ENCODE results near the gene INTS2. TPM values are rescaled to one million over a fixed set of nuclear protein-coding genes. Genes with fewer than 3 reads are reported as not detected.
"Not testable (repeated sequence)": the region's sequence is repeated elsewhere in the genome, so short reads cannot be mapped to it uniquely, and the experiment has no call there.

INTS2 gene
- total RNA-seq, 2 experiments from 2014 or later, result 23.4 to 27.9 TPM

- intact Hi-C loops (cut with DNase I, micrococcal nuclease); CTCF ChIA-PET: not testable (repeated sequence)
- H3K36me3 Mint-ChIP-seq (ENCODE audit: low read depth), result peaks cover 25% of the 10 kb centered on the region
Measured at GRCh38 chr17:61894310-61894709, 33.5 kb downstream of the INTS2 start.

GRCh38 chr17:61887733-61888132, 40.0 kb downstream of the INTS2 start:
- H3K4me1 Mint-ChIP-seq, result not testable (repeated sequence)

More at GRCh38 chr17:61894310-61894709, 33.5 kb downstream of the INTS2 start:
- H3K9me3 Mint-ChIP-seq (ENCODE audit: low read depth); POLR2A ChIA-PET; H3K4me1 Mint-ChIP-seq; H3K27me3 Mint-ChIP-seq; H3K27ac Mint-ChIP-seq; DNase-seq; H3K4me3 Mint-ChIP-seq; ATAC-seq: not testable (repeated sequence)

GRCh38 chr17:61885865-61886264, 41.9 kb downstream of the INTS2 start:
- H3K4me3 Mint-ChIP-seq; intact Hi-C loops (cut with DNase I, micrococcal nuclease); DNase-seq; ATAC-seq; POLR2A ChIA-PET; H3K27ac Mint-ChIP-seq; H3K4me1 Mint-ChIP-seq; CTCF ChIA-PET; H3K9me3 Mint-ChIP-seq (ENCODE audit: low read depth); H3K27me3 Mint-ChIP-seq: not testable (repeated sequence)
- peaks cover 39% of the 10 kb centered on the region for H3K36me3 Mint-ChIP-seq (ENCODE audit: low read depth)

More at GRCh38 chr17:61887733-61888132, 40.0 kb downstream of the INTS2 start:
- H3K27me3 Mint-ChIP-seq; H3K27ac Mint-ChIP-seq; H3K4me3 Mint-ChIP-seq; intact Hi-C loops (cut with DNase I, micrococcal nuclease); POLR2A ChIA-PET; ATAC-seq; DNase-seq; H3K9me3 Mint-ChIP-seq (ENCODE audit: low read depth); CTCF ChIA-PET: not testable (repeated sequence)
- H3K36me3 Mint-ChIP-seq (ENCODE audit: low read depth), result peaks cover 36% of the 10 kb centered on the region

GRCh38 chr17:61884864-61885263, 42.9 kb downstream of the INTS2 start:
- Mint-ChIP-seq H3K9me3 (ENCODE audit: low read depth) (no peaks in the 10 kb centered on the region), H3K4me3 (no peak overlapping the region), H3K36me3 (ENCODE audit: low read depth) (peaks cover 36% of the 10 kb centered on the region), H3K27me3 (no peaks in the 10 kb centered on the region), H3K27ac (no peak overlapping the region), H3K4me1 (no peaks in the 10 kb centered on the region)
- ATAC-seq (no peak), DNase-seq (no peak)
- CTCF ChIA-PET, result interaction anchor here (0.6 kb wide), 1 partner anchor 192 kb away, joined by 3 read pairs; no protein-coding TSS in a partner anchor
- POLR2A ChIA-PET, result interaction anchor here (0.7 kb wide), 1 partner anchor 40 kb away, joined by 6 read pairs; no protein-coding TSS in a partner anchor
- intact Hi-C loops (cut with DNase I, micrococcal nuclease), result no loop called here

- Mint-ChIP-seq H3K4me3 (no peak overlapping the region), H3K9me3 (ENCODE audit: low read depth) (no peaks in the 10 kb centered on the region), H3K36me3 (ENCODE audit: low read depth) (peaks cover 34% of the 10 kb centered on the region), H3K4me1 (no peaks in the 10 kb centered on the region), H3K27ac (no peak overlapping the region), H3K27me3 (no peaks in the 10 kb centered on the region)
- DNase-seq, result no peak
- intact Hi-C loops (cut with DNase I, micrococcal nuclease), result no loop called here
- ChIA-PET CTCF (no interaction called here), POLR2A (no interaction called here)
- ATAC-seq, result no peak
Measured at GRCh38 chr17:61880589-61881102, 47.1 kb downstream of the INTS2 start.

GRCh38 chr17:61878984-61879612, 48.7 kb downstream of the INTS2 start:
- intact Hi-C loops (cut with DNase I, micrococcal nuclease), result no loop called here
- POLR2A ChIA-PET, result no interaction called here

GRCh38 chr17:61878520-61878919, 49.3 kb downstream of the INTS2 start:
- Mint-ChIP-seq H3K9me3 (ENCODE audit: low read depth) (no peaks in the 10 kb centered on the region), H3K27me3 (no peaks in the 10 kb centered on the region), H3K4me3 (no peak overlapping the region), H3K36me3 (ENCODE audit: low read depth) (peaks cover 36% of the 10 kb centered on the region), H3K27ac (no peak overlapping the region), H3K4me1 (peaks cover 4% of the 10 kb centered on the region)
- ChIA-PET POLR2A (interaction anchor here (0.7 kb wide), 1 partner anchor 1530 kb away, joined by 3 read pairs; no protein-coding TSS in a partner anchor), CTCF (no interaction called here)
- intact Hi-C loops (cut with DNase I, micrococcal nuclease), result no loop called here
- no peak for ATAC-seq
- DNase-seq, result no peak

More at GRCh38 chr17:61878984-61879612, 48.7 kb downstream of the INTS2 start:
- Mint-ChIP-seq H3K9me3 (ENCODE audit: low read depth) (no peaks in the 10 kb centered on the region), H3K4me1 (no peaks in the 10 kb centered on the region), H3K27ac (no peak overlapping the region), H3K27me3 (no peaks in the 10 kb centered on the region), H3K36me3 (ENCODE audit: low read depth) (peaks cover 32% of the 10 kb centered on the region), H3K4me3 (no peak overlapping the region)
- CTCF ChIA-PET, result no interaction called here
- ATAC-seq, result no peak
- DNase-seq, result no peak

- Mint-ChIP-seq H3K4me3 (no peak overlapping the region), H3K27me3 (no peaks in the 10 kb centered on the region), H3K9me3 (ENCODE audit: low read depth) (no peaks in the 10 kb centered on the region), H3K4me1 (peaks cover 4% of the 10 kb centered on the region), H3K36me3 (ENCODE audit: low read depth) (peaks cover 37% of the 10 kb centered on the region), H3K27ac (no peak overlapping the region)
- intact Hi-C loops (cut with DNase I, micrococcal nuclease), result no loop called here
- CTCF ChIA-PET, result no interaction called here
- POLR2A ChIA-PET, result interaction anchor here (0.7 kb wide), 1 partner anchor 1530 kb away, joined by 3 read pairs; no protein-coding TSS in a partner anchor
- no peak for ATAC-seq
- DNase-seq, result no peak
Measured at GRCh38 chr17:61877837-61878236, 49.9 kb downstream of the INTS2 start.

- no peak overlapping the region for H3K4me3 Mint-ChIP-seq
- H3K27ac Mint-ChIP-seq, result no peak overlapping the region
- intact Hi-C loops (cut with DNase I, micrococcal nuclease), result no loop called here
- DNase-seq, result no peak
- ChIA-PET CTCF (no interaction called here), POLR2A (interaction anchor here (0.5 to 1.7 kb wide), 2 partner anchors 12 to 40 kb away, joined by 4 to 5 read pairs; partner anchors contain the start of gene BRIP1)
- peaks cover 29% of the 10 kb centered on the region for H3K36me3 Mint-ChIP-seq (ENCODE audit: low read depth)
- ATAC-seq, result no peak
- no peaks in the 10 kb centered on the region for H3K27me3 Mint-ChIP-seq
- no peaks in the 10 kb centered on the region for H3K9me3 Mint-ChIP-seq (ENCODE audit: low read depth)
- H3K4me1 Mint-ChIP-seq, result peaks cover 4% of the 10 kb centered on the region
Measured at GRCh38 chr17:61875804-61876203, 52.0 kb downstream of the INTS2 start.

- ChIA-PET CTCF (no interaction called here), POLR2A (interaction anchor here (0.5 to 1.7 kb wide), 2 partner anchors 11 to 40 kb away, joined by 4 to 5 read pairs; partner anchors contain the start of gene BRIP1)
- ATAC-seq (peak; percentile 63), DNase-seq (no peak)
- H3K4me1 Mint-ChIP-seq, result peaks cover 4% of the 10 kb centered on the region
- H3K27me3 Mint-ChIP-seq, result no peaks in the 10 kb centered on the region
- H3K36me3 Mint-ChIP-seq (ENCODE audit: low read depth), result peaks cover 32% of the 10 kb centered on the region
- intact Hi-C loops (cut with DNase I, micrococcal nuclease), result no loop called here
- no peak overlapping the region for H3K27ac Mint-ChIP-seq
- no peaks in the 10 kb centered on the region for H3K9me3 Mint-ChIP-seq (ENCODE audit: low read depth)
- H3K4me3 Mint-ChIP-seq, result no peak overlapping the region
Measured at GRCh38 chr17:61875285-61875684, 52.5 kb downstream of the INTS2 start.

- intact Hi-C loops (cut with DNase I, micrococcal nuclease), result no loop called here
- peaks cover 33% of the 10 kb centered on the region for H3K36me3 Mint-ChIP-seq (ENCODE audit: low read depth)
- DNase-seq (no peak), ATAC-seq (no peak)
- peaks cover 4% of the 10 kb centered on the region for H3K4me1 Mint-ChIP-seq
- no peak overlapping the region for H3K27ac Mint-ChIP-seq
- H3K27me3 Mint-ChIP-seq, result no peaks in the 10 kb centered on the region
- H3K9me3 Mint-ChIP-seq (ENCODE audit: low read depth), result no peaks in the 10 kb centered on the region
- ChIA-PET CTCF (interaction anchor here (0.6 kb wide), 1 partner anchor 130 kb away, joined by 3 read pairs; no protein-coding TSS in a partner anchor), POLR2A (no interaction called here)
- no peak overlapping the region for H3K4me3 Mint-ChIP-seq
Measured at GRCh38 chr17:61874075-61874474, 53.7 kb downstream of the INTS2 start.

GRCh38 chr17:61872099-61872498, 55.7 kb downstream of the INTS2 start:
- Mint-ChIP-seq H3K27ac (no peak overlapping the region), H3K4me3 (no peak overlapping the region), H3K36me3 (ENCODE audit: low read depth) (peaks cover 23% of the 10 kb centered on the region), H3K4me1 (peaks cover 4% of the 10 kb centered on the region), H3K9me3 (ENCODE audit: low read depth) (no peaks in the 10 kb centered on the region), H3K27me3 (no peaks in the 10 kb centered on the region)
- POLR2A ChIA-PET, result no interaction called here
- CTCF ChIA-PET, result no interaction called here
- DNase-seq (no peak), ATAC-seq (no peak)
- intact Hi-C loops (cut with DNase I, micrococcal nuclease), result no loop called here
